Measurements from ENCODE around the gene IGFL2. TPM values are rescaled to one million over a fixed set of nuclear protein-coding genes. Genes with fewer than 3 reads are reported as not detected.

Gene IGFL2
- total RNA-seq, 2 donors from 2014 or later: 0.84 TPM; not detected in 1

- TF ChIP-seq CTCF (conservative IDR thresholded peaks at IDR 0.05): no peak
- WGBS, 2 experiments (ENCODE audit: insufficient coverage in 1 of 2, insufficient read length in 1 of 2): 94 to 100% methylated on average over 1 of the region's 1 CpG
- no peak for DNase-seq
- H3K9me3 ChIP-seq (ENCODE audit: control insufficient read depth, low read length): peaks cover 9% of the 10 kb centered on the region
- Mint-ChIP-seq H3K4me1 (peaks cover 37% of the 10 kb centered on the region), H3K27ac (peak overlapping the region; percentile 75), H3K27me3 (ENCODE audit: insufficient read depth) (peaks cover 4% of the 10 kb centered on the region), H3K36me3 (ENCODE audit: low read depth) (no peaks in the 10 kb centered on the region), H3K4me3 (no peak overlapping the region), H3K9me3 (peaks cover 10% of the 10 kb centered on the region)
- peaks cover 7% of the 10 kb centered on the region for H3K4me1 ChIP-seq (ENCODE audit: control insufficient read depth, insufficient read depth, low read length)
- no peaks in the 10 kb centered on the region for H3K27me3 ChIP-seq (ENCODE audit: control insufficient read depth, insufficient read depth, low read length, poor library complexity, severe bottlenecking)
- H3K4me3 ChIP-seq (ENCODE audit: low read length): no peak overlapping the region
- H3K36me3 ChIP-seq (ENCODE audit: control insufficient read depth, insufficient read depth, low read length): no peaks in the 10 kb centered on the region
- H3K27ac ChIP-seq (ENCODE audit: low read depth, low read length): no peak overlapping the region
- H3K9ac ChIP-seq (ENCODE audit: extremely low read depth, low read length, poor library complexity, severe bottlenecking): no peak overlapping the region
These were observed 62.6 kb downstream of the IGFL2 start for GRCh38 chr19:46210669-46211068.

Other genes with a start within 250 kb of the IGFL2 start
- 10 to 100 TPM; 13.6 to 19.9 TPM for gene MYPOP, start 245.6 kb upstream of the IGFL2 start, total RNA-seq
- gene NANOS2, start 233.5 kb upstream of the IGFL2 start, total RNA-seq: not detected
- under 1 TPM; 0.64 to 0.91 TPM for gene NOVA2, start 174.4 kb upstream of the IGFL2 start, total RNA-seq
- gene CCDC61, start 152.8 kb upstream of the IGFL2 start, total RNA-seq: 10 to 100 TPM; 23.2 to 23.6 TPM
- not detected for gene PGLYRP1, start 125.2 kb upstream of the IGFL2 start, total RNA-seq
- gene IGFL4, start 107.2 kb upstream of the IGFL2 start, total RNA-seq: under 1 TPM; 0.33 to 0.60 TPM
- 1 to 10 TPM in 1 of 2 donors, under 1 TPM in 1; 0.88 to 2.1 TPM for gene IGFL3, start 23.6 kb upstream of the IGFL2 start, total RNA-seq
- gene IGFL1, start 81.5 kb downstream of the IGFL2 start, total RNA-seq: not detected
- gene HIF3A, start 148.8 kb downstream of the IGFL2 start, total RNA-seq: 10 to 100 TPM; 41.6 to 71.9 TPM
- 100 to 1,000 TPM; 101 to 112 TPM for gene PPP5C, start 198.8 kb downstream of the IGFL2 start, total RNA-seq

All from endodermal cell (in vitro differentiated cells).